CMK (cell line): Measurements from ENCODE around the gene FARS2.

Experiments used
- DNase-seq: peaks from one replicate; pipeline ENCODE4 v3.0.0-alpha.2; 2010; ENCODE audit warnings: low read depth

The FARS2 gene

DNA sequence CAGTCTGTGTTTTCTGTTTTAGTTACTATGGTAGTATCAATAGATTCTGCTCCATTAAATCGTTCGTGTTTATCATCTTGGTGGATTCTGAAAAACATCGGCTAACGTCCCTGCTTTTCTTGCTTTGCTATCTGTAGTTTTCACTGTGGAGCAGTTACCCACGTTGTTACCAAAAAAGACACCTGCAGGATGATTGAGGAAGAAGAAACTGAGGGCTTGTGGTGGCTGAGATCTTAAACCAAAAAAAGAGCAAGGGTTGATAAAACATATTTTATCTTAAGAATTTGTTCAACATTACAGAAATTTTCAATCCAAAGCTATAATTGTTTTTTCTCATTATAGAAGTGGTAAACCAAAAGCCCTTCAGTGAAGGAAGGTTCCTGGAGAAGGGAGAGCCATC, 166.3 kb downstream of the FARS2 start:
- no peak for DNase-seq

DNA sequence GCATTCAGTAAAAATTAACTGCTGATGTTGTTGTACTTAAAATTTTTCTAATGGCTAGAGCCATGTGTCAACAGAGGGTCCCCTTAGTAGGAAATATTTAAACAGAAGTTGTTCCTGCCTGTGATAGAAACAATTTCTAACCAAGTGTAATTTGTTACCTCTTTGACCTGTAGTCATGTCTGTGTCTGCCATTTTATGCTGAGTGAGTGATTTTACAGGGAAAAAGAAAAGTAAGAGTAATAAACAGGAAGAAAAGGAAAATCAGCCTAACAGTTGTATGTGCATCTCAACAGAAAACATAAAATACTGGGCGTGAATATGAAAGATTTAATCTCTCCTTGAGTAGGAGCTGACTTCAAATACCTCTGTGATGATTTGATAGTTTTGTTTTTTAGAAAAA, 172.0 kb downstream of the FARS2 start:
- DNase-seq = no peak

DNA sequence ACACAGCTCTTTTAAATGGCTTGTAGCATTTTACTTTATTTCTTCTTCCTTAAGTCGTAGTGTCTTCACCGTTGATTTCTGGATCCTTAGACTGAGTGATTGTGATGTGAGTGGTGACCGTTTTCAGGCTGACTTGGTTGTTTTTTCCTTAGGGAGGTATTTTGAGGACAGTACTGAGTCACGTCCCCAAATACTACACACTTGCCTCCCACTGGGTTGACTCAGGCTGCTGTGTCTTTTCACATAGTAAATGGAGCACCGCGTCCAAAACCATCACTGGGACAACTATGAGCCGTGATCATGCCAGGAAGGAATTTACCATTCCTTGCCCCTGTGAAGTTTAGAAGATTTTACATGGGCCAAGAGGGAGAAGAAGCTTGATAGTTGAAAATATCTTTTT, 174.1 kb downstream of the FARS2 start:
- DNase-seq = no peak

DNA sequence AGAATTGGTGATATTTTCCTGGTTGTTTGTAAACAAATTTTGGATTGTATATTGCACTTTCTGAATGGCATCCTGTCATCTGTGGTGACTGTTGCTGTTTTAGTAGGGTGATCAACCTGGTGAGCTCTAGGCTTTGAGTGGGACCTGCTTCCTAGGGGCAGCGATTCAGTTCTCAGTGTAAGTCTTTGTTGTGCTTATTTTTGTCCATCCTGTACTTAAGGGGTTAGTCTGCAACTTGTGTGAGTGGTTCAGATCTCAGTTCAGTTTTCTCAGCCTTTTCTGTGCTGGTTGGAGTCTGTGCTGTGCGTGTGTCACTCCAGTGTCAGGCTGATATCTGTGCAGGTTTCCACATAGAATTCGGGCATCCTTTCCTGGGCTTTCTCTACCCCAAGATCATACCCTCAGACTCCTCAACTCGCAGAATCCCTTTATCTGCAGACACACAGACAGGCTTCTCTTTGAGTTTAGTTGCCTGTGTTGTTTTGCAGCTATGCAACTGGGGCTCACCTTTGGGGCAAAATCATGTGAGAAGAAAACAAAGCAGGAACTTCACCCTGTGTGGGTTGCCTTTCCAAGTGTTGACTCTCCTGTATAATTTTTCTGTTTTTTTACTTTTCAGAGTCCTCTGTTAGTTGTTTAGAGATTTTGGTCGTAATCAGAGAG, 177.7 kb downstream of the FARS2 start:
- no peak for DNase-seq

DNA sequence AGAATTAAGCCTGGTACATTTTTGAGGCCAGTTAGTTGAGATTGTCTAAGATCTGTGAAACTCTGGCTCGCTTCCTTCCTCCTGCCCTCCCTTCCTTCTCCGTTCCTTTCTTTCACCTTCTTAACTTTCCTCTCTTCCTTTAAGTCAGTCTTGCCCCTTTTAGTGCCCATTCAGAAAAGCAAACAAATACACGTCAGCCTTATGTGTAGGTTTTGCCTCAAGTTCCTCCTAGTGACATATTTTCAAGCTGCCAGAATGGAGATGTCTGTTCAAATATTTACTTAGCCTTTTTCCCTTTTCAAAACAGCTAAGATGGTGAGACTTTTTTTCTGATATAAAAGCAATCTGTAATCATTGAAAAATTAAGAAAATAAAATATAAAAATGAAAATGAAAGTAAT, 178.4 kb downstream of the FARS2 start:
- no peak for DNase-seq

DNA sequence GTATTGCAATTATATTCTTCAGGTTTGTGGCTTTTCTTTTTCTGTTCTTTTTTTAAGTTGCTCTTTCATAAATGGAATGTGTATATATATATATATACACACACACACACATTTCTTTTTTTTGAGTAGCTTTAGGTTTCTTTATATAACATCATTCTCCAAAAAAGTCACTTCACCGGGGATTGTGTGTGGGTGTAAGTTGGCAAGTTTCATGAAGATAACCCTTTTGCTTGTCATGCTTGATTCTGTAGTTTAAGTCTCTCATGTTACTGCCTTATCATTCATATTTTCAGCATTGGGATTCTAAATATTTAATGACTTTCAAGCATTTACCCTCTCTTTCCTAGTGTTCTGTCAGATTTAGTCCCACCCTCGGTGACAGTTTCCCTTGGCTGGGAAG, 181.0 kb downstream of the FARS2 start:
- DNase-seq = no peak

DNA sequence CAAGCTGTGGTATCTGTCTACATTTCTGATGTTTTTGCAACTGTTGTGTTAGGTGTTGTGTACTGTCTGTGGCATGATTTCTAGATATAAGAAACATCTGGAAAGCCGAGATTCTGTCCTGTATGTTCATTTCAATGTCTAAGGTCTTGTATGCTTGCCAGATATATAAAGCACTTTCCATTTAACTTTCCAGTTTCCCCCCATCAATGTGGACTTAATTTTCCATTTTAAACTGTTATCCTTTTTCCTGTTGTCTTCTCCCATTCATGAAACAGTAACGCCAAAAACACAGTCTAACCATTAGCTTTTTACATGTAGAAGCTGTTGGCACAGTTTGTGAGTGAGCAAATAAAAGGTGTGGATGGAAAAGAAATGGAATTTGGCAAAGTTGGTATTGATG, 181.6 kb downstream of the FARS2 start:
- DNase-seq = no peak

DNA sequence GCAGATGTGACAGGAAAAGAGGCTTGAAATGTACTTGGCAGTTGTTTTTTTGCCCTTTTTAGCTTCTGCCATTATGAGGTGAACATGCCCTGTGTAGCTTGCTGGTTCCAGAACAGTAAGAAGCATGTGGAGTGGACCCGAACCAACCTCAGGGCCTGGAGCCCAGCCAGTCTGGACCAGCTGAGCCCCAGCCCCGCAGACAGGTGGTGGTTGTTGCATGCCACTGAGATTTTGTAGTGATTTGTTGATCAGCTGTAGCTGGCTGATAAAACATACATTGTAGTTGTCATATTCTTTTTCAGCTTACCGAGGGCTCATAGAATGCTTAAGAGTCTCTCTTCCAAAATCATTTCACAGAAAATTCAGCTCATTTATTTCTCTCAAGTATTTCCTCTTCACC, 182.2 kb downstream of the FARS2 start:
- no peak for DNase-seq

DNA sequence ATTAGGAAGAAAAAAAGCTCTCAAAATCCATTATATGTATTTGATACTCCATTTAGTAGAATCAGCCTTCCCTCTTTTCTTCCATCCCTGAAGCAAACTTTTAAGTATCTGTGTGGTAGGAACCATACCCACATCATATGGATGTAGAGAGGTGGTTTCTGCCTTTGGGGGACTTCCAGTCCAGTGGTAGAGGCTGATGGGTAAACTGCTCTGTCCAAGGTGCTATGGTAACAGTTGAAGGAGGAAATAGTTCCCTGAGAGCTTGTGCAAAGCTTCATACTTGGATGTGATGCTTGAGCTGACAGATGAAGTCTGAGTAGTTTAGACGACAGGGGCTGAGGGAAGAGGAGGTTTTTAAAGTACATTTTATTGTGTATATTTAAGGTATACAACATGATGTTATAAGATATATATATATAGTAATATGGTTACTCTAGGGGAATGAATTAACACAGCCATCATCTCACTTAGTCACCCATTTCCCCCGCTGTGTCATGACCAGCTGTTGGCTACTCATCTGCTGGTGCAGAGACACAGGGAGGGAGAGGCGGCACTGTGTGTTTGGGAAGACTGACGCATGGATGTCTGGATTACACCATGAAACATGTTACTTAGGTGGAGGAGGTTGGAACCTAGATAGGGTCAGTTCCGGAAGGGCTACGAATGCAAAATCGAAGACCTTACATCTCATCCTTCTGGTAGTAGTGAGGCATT, 185.2 kb downstream of the FARS2 start:
- DNase-seq = no peak

DNA sequence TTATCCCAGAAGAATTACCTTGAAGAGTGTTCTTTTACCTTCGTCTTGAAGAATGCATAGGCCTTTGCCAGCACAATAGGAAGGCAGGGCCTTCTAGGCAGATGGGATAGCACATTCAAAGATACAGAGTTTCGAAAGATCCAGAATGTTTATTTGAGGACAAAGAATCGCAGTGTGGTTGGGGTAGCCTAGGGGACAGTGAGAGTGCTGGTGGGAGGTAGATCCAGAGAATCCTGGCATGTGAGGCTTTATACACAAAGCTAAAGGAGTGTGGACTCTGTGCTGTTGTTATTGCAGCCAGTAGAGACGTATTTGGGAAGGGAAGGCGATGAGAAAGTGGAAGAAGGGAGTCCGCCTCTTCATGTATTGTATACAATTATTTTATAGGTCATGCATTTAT, 186.6 kb downstream of the FARS2 start:
- no peak for DNase-seq

DNA sequence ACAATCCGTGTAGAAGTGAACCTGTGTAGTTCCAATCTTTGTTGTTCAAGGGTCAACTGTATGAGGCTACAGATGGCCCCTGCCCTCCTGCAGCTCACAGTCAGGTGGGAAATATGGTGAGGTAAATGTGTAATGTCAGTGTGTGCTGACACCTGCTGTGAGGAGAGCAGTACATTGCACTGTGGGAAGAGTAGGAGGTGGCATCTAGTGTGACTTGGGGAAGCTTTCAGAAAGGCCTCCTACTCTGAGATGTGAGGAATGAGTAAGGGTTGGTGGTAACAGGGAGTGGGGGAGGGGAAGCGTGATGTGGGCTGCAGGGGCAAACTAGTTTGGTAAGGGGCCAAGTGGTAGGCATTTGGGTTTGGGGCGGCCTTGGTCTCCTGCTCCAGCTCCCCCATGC, 188.8 kb downstream of the FARS2 start:
- DNase-seq = no peak

DNA sequence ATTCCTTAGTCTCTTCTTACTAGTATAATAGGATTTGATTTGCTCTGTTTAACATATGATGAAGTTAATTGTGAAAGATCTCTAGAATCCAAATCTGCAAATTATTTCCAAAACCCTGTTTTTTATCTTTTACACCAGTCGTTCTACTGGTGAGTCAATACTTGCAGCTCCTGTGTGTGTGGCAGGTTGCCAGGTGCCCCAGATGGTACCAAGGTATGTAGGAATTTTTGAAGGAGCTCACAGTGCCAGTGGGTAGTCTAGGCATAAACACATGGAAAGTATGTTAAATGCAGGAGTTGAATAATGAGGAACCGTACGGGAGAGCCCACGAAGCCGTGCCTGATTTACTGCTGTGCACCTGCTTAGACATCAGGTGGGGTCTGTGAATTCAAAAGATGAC, 192.2 kb downstream of the FARS2 start:
- no peak for DNase-seq

DNA sequence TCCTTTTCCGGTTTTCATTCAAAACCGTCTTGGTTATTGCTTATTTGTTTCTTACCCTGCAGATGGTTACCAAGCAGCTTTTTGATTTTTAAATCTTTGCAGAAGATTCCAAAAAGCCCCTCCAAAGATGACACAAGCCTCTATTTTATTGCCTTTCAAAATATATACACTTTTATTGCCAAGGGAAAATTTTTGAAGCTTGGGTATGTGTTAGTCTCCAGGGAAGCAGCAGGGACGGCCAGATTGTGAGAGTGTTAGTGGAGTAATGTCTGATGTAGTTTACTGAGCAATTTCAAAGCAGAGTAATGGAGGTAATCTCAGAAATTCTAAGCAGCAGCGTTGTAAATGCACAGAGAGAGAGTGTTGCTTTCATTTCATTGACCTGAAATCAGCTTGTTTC, 193.8 kb downstream of the FARS2 start:
- DNase-seq = no peak

DNA sequence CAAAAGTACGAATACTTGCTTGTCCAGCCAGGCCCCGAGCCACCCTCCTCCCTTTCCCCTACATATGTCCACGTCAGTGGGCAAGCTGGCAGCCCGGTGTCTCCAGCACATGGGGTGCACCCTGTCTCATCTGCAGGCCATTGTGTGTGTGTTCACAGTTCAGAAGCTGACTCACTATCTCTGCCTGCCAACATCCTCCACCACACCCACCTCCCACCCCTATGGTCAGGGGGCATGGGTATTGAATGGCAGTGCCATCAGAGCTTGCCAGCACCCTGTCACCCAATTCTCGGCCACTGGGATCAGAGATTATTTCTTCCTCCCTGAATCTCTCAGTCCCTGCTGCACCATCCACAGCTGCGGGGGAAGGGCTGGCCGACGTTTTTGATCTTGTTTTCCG, 195.7 kb downstream of the FARS2 start:
- no peak for DNase-seq

DNA sequence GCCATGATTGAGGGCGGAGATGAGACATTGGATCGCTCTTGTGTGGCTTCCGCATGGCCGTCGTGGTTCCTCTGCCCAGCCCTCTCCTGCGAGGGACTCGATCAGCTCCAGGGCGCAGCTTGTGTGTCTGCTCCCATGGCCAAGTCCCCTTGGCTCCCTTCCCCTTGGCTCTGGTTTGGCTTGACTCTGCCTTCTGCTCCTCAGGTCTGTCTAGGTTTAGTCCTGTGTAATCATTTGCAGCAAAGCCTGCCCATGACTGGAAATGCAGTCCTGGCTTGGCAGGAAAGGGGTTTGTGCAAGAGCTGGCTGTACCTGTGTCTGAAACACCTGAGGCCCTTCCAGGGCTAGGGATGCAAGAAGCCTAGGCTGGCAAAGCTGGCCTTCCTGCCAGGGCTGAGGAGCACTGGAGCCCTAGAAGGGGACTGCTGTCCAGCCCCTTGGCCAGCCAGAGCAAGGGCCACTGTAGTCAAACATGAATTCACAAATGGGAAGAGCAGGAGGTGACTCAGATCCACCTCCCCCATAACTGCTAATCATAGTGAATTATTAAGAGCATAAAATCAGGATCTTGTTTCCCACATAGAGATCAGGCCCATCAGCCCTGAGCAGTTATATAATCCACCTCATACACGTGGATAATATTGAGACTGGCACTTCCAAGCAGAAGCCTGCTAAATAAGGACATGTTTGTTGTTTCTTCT, 196.8 kb downstream of the FARS2 start:
- DNase-seq = no peak

DNA sequence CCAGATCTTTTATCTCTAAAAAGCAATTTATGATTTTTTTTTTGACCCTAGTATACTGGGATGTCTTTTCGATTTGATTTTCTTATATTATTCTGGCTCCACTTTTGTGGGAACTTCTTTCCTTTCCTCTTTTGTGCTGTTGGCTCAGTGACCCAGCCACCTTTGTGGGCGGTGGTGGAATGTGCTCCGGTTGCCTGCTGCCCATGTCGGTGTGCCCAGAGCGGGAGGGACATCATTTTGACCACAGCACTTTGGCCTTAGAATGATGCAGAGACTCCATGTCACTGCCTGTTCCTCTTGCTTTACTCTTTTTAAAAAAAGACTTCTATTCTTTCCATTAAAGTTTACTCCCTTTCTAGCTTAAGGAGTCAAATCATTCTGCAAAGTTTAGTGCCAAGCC, 198.0 kb downstream of the FARS2 start:
- no peak for DNase-seq

DNA sequence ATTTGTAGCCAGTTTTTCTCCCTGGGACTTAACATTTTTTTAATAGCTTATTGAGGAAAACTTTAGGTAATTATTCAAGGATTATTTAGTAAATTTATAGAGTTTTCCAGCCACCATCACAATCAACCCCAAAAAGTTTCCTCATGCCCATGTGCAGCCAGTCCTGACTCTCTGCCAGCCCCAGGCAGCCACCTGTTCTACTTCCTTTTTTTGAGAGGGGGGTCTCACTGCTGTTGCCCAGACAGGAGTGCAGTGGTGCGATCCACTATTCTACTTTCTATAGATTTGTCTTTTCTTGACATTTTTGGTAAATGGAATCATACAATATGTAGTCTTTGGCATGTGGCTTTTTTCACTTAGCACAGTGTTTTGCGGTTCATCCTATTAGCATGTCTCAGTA, 200.1 kb downstream of the FARS2 start:
- no peak for DNase-seq

DNA sequence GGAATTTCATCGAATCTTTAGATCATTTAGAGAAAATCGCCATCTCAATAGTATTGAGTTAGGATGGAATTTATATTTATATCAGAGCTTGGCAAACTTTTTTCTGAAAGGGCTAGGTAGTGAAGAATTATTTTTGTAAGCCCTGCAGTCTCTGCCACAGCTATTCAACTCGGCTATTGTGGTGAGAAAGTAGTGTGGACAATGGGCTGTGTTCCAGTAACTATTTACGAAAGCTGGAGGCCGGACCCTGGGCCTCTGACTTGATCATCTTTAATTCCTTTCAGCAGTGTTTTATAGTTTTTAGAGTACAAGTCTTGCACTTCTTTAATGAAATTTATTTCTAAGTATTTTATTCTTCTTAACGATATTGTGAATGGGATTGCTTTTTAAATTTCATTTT, 201.5 kb downstream of the FARS2 start:
- no peak for DNase-seq

DNA sequence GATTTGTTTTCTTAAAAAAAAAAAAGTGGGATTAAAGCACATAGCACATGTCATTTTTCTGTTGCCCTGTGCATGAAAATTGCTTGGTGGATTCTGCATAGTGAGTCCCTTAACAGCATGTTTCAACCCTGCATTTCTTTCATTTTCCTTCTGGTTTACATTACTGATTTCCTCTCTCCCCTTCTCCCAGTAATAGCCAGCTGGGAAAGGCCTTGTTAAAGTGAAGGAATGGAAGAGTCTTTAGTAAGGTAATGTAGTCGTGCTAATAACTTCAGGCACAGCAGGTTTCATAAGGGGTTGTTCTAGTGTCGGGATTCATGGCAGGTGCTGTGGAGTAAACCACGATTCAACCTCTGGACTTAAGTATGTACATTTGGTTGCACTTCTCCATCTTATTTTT, 202.4 kb downstream of the FARS2 start:
- no peak for DNase-seq

DNA sequence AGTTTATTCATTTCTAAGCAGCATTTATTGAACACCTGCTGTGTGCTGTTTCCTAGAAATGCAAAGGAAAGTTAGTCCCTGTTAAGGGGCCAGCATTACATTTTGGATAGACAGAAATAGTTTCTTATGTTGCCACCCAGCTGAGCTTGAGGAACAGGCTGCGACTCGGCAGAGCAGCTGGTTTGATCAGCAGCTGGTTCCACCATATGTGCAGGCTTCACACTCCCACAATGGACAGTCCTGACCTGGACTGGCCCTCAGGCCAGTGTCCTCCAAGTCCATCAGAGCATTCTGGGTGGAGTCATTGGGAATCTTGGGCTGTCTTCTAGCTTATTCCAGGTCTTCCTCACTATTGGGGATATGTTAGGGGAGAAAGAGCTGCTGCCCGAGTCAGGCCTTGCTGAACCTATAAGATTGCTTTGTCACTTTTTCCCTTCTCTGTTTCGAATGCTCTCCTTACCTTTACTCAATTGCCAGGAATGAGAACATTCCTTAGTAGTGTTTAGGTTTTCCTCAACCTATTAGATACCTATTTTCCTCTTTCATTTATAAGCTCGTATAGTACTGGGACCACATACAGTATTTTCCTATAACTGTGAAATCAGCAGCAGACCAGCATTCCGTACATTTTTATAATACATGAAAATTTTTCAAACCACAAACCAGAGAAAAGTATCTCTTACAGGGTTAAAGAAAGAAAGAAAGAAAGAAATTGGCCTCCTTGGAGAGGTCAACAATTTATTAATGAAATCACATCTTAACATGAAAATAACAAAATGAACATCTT, 203.0 kb downstream of the FARS2 start:
- DNase-seq = no peak

DNA sequence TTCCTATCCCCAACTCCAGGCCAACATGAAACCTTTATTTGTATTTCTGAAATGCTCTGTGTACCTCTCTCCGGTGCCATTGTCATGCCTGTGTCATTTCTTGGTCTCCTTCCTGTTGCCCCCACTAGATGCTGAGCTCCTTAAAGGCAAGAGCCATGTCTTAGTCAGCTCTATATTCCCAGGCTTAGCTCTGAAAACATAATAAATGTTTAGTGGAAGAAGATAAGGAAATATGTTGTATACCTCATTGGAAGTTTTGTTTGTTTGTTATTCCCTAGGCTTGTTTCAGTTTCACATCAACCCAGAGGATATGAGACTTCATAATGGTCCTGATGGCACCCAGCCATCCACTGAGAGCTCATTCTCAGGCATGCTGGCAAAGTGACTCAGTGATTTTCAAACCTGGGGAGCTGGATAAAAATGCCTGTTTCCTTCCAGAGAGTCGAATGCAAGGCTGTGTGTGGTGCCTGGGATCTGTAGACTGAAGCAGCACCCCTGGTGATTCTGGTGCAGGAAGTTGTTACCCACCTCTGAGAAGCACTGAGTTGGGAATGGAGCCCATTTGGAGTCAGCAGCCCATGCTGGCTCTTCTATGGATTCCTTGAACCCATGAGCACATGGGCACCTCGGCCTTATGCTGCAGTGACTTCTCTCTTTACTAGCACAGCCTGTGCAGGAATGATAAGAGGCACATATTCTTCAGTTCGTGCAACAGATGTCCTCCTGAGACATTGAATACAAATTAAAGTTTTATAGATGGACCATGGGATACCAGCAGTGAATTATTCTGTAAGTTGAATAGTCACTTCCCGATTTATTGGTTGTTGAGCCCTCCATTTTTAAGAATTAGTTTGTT, 205.2 kb downstream of the FARS2 start:
- DNase-seq = no peak

DNA sequence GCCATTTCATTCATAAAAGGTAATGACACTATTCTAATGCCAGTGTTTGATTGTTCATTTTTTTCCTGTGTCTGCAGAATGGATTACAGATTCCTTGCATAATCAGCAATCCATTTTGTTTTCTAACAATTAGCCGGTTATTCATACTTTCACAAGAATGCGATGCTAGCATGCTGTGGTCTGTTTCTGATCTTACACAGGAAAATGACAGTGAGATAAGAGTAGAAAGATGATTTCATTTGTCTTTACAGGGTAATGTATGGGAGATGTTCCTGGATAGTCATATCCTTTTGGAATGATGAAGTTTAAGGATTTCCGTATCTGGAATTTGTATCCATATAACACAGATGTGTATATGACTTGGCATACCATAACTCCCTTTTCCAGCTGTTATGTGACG, 207.3 kb downstream of the FARS2 start:
- no peak for DNase-seq
